Measurements from ENCODE around the gene RPTOR. TPM values are rescaled to one million over a fixed set of nuclear protein-coding genes. Genes with fewer than 3 reads are reported as not detected.

RPTOR gene
- total and polyA plus RNA-seq, 2 donors (not counting 1 experiment from before 2014, with no cell fraction given) = 6.7 to 22.8 TPM

DNA sequence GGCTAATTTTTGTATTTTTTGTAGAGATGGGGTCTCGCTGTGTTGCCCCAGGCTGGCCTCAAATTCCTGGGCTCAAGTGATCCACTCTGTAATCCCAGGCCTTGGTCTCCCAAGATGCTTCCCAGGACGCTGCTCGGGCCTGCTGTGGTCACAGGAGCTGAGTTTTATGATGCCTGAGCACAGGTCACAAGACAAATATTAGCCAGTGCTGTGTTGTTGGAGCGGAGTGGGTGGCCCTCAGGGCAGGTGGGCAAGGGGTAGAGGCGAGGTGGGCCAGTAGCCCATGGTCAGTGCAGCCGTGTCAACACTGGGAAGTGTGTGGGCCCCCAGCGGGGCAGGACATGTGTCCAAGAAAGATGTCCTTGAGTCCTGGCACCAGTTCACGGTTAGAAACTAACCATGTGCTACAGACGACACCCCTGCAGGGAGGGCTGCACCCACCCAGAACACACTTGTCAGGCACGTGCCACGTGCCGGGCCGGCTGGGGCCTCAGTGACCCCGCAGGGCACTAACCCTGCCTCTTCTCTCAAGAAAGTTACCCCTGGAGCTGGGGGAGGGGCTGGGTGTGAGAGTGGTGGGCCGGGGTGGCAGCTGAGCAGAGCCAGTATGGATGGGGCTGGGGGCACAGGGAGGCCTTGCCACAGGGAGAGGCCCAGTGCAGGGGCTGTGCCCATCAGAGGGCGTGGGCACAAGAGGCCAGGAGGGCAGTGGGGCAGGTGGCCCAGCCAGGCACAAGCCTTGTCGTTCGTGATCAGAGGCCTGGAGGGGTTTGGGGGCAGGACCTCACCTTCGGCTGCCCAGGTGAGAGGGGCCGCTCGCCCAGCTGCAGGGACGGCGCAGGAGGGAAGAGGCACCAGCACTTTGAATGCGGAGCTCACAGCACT is 343.9 kb downstream of the RPTOR start:
- DNase-seq (ENCODE audit: low read depth in 2 of 2) = no peak
- Histone ChIP-seq H3K4me3 (replicated peaks in 1 of 4; ENCODE audit: control extremely low read depth in 1 of 4, insufficient read depth in 1 of 4, low read depth in 3 of 4, low read length in 4 of 4) (no peak overlapping the region), H3K79me2 (ENCODE audit: control insufficient read depth, insufficient read depth, low read length) (no peaks in the 10 kb centered on the region), H3K36me3 (ENCODE audit: control insufficient read depth, insufficient read depth, low read length) (peaks cover 10% of the 10 kb centered on the region), H3K9ac (ENCODE audit: insufficient read depth, low read length) (no peak overlapping the region), H3K27ac (ENCODE audit: insufficient read depth, low read length) (no peak overlapping the region), H3K27me3 (ENCODE audit: control insufficient read depth, insufficient read depth, low read length) (no peaks in the 10 kb centered on the region), H3K4me1 (ENCODE audit: control insufficient read depth, extremely low read depth, insufficient read depth, low read length) (peaks cover 23% of the 10 kb centered on the region), H3K9me3 (ENCODE audit: control insufficient read depth, insufficient read depth, low read depth, low read length) (no peaks in the 10 kb centered on the region), H4K20me1 (ENCODE audit: control insufficient read depth, extremely low read depth, insufficient read depth, low read length) (no peaks in the 10 kb centered on the region), H3K4me2 (ENCODE audit: extremely low read depth, insufficient read depth, low read length) (no peak overlapping the region), H2AFZ (ENCODE audit: low read length) (no peak overlapping the region)
- no peak for TF ChIP-seq EZH2 (IDR thresholded peaks at IDR 0.05; ENCODE audit: low read length, missing control alignments)
- TF ChIP-seq, protein P1, sequence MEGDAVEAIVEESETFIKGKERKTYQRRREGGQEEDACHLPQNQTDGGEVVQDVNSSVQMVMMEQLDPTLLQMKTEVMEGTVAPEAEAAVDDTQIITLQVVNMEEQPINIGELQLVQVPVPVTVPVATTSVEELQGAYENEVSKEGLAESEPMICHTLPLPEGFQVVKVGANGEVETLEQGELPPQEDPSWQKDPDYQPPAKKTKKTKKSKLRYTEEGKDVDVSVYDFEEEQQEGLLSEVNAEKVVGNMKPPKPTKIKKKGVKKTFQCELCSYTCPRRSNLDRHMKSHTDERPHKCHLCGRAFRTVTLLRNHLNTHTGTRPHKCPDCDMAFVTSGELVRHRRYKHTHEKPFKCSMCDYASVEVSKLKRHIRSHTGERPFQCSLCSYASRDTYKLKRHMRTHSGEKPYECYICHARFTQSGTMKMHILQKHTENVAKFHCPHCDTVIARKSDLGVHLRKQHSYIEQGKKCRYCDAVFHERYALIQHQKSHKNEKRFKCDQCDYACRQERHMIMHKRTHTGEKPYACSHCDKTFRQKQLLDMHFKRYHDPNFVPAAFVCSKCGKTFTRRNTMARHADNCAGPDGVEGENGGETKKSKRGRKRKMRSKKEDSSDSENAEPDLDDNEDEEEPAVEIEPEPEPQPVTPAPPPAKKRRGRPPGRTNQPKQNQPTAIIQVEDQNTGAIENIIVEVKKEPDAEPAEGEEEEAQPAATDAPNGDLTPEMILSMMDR (conservative IDR thresholded peaks at IDR 0.05 in 1 of 2, IDR thresholded peaks at IDR 0.05 in 1 of 2; ENCODE audit: low read depth in 1 of 2, low read length in 2 of 2) = no peak

DNA sequence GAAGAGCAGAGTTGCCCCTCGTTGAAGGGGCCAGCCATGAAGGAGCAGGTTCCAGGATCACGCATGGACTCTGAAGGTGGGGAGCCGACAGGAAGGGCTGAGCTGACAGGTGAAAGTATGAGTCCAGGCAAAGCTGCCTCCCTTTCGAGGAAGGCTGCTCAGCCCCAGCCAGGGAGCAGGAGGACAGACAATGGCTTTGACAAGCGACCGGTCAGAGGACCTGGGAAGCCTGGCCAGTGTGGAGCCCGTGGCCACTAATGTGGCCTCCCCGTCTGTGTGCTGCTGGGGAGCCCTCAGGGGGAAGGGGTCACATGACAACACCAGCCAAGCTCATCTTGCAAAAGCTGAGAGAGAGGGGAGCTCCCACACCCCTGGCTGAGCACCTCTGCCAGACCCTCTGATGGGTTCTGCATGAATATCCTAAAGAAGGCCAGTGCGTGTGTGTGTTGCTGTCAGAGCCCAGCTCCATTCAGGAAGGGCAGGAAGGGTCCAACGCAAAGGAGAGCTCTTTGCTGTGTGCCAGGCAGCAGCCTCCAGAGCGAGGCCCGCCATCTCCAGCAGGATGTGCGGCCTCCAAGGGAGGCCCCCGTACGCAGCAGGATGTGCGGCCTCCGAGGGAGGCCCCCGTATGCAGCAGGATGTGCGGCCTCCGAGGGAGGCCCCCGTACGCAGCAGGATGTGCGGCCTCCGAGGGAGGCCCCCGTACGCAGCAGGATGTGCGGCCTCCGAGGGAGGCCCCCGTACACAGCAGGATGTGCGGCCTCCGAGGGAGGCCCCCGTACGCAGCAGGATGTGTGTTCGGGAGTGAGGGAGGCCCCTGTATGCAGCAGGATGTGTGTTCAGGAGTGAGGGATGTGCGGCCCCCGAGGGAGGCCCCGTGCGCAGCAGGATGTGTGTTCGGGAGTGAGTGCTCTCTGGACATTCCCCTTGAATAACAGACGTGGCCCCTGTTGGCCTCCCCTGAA is 344.9 kb downstream of the RPTOR start:
- H3K27me3 ChIP-seq (ENCODE audit: control insufficient read depth, insufficient read depth, low read length) = no peaks in the 10 kb centered on the region
- no peak for DNase-seq (ENCODE audit: low read depth in 2 of 2)
- H4K20me1 ChIP-seq (ENCODE audit: control insufficient read depth, extremely low read depth, insufficient read depth, low read length) = no peaks in the 10 kb centered on the region
- H3K79me2 ChIP-seq (ENCODE audit: control insufficient read depth, insufficient read depth, low read length) = no peaks in the 10 kb centered on the region
- no peaks in the 10 kb centered on the region for H3K9me3 ChIP-seq (ENCODE audit: control insufficient read depth, insufficient read depth, low read depth, low read length)
- no peak overlapping the region for H3K4me3 ChIP-seq (replicated peaks in 1 of 4; ENCODE audit: control extremely low read depth in 1 of 4, insufficient read depth in 1 of 4, low read depth in 3 of 4, low read length in 4 of 4)
- no peak overlapping the region for H3K4me2 ChIP-seq (ENCODE audit: extremely low read depth, insufficient read depth, low read length)
- no peak overlapping the region for H2AFZ ChIP-seq (ENCODE audit: low read length)
- no peak overlapping the region for H3K9ac ChIP-seq (ENCODE audit: insufficient read depth, low read length)
- H3K4me1 ChIP-seq (ENCODE audit: control insufficient read depth, extremely low read depth, insufficient read depth, low read length) = peaks cover 23% of the 10 kb centered on the region
- no peak overlapping the region for H3K27ac ChIP-seq (ENCODE audit: insufficient read depth, low read length)
- TF ChIP-seq EZH2 (IDR thresholded peaks at IDR 0.05; ENCODE audit: low read length, missing control alignments) = no peak
- TF ChIP-seq, protein P1 (conservative IDR thresholded peaks at IDR 0.05 in 1 of 2, IDR thresholded peaks at IDR 0.05 in 1 of 2; ENCODE audit: low read depth in 1 of 2, low read length in 2 of 2) = no peak
- H3K36me3 ChIP-seq (ENCODE audit: control insufficient read depth, insufficient read depth, low read length) = peaks cover 12% of the 10 kb centered on the region
